GM18517 (cell line): ENCODE data around the gene SLC35E3.
"Not testable (repeated sequence)": the region's sequence is repeated elsewhere in the genome, so short reads cannot be mapped to it uniquely, and the experiment has no call there.

Experiments
- ATAC-seq: cut with Tn5 transposase; IDR thresholded peaks from one replicate; pipeline ENCODE4 v1.9.1; 2021; ENCODE audit warnings: mild to moderate bottlenecking, moderate library complexity; ENCODE audit not compliant: unreplicated experiment

SLC35E3 gene

DNA sequence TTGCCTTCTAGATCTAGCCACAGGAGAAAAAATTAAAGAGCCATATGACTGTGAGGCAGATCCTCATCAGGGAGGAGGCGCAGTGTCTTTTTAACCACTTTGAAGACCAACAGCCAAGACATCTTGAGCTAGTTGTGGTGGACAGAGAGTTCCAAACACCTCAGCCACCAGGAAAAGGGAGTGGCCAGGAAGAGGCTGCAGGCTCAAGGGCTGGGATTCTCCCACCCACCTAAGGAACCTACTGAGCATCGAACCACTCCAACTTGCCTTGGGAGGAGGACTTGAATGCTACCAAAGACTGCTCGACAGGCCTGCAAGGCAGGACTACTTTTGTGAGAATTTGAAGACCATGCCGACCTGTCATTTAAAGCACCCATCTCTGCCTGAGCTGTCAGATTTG, 47.5 kb downstream of the SLC35E3 start:
- ATAC-seq, result no peak

DNA sequence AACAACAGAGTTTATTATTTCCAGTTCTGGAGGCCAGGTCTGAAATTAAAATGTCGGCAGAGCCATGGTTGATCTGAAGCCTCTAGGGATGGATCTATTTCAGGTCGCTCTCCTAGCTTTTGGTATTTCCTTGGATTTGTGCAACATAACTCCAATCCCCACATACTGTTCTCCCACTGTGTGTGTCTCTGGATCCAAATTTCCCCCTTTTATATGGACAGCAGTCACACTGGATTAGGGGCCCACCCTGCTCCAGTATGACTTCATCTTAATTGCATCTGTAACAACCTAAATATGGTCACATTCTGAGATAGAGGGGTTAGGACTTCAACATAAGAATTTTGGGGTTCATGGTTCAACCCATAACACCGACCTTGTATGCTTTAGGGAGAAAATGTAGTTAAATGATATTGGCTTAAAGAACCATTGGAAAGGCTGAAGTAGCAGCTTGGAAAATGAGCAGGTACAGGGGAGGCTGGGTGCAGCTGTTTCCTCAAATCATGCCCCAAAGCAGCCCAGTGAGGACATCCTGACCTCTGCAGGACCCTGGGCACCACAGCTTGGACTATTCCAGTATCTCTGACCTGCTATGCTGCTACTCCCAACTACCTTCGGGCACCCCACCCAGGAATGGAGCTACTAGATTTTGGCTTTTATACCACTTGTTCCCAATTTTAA, 48.1 kb downstream of the SLC35E3 start:
- no peak for ATAC-seq

DNA sequence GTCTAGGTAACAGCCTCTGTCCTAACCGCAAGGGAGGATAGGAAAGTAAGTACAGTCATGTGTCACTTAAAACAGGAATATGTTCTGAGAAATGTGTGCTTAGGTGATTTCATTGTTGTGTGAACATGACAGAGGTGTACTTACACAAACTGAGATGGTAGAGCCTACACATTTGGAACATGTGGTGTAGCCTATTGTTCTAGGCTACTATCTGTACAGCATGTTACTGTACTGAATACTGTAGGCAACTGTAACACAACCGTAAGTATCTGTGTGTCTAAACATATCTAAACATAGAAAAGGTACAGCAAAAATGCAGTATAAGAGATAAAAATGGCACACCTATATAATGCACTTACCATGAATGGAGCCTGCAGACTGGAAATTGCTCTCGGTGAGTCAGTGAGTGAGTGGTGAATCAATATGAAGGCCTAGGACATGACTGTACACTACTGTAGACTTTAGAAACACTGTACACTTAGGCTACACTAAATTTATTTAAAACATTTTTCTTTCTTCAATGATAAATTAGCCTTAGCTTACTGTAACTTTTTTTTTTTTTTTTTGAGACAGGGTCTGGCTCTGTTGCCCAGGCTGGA, 48.8 kb downstream of the SLC35E3 start:
- ATAC-seq, result no peak

DNA sequence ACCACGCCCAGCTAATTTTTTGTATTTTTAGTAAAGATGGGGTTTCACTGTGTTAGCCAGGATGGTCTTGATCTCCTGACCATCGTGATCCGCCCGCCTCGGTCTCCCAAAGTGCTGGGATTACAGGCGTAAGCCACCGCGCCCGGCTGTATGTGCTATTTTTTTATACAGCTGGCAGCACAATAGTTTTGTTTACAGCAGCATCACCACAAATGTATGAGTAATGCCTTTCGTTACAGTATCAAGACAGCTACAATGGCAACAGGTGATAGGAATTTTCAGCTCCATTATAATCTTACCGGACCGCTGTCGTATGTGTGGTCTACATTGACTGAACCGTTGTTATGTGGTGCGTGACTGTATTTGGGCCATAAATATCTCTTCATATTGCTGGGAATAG, 50.4 kb downstream of the SLC35E3 start:
- ATAC-seq, result no peak

DNA sequence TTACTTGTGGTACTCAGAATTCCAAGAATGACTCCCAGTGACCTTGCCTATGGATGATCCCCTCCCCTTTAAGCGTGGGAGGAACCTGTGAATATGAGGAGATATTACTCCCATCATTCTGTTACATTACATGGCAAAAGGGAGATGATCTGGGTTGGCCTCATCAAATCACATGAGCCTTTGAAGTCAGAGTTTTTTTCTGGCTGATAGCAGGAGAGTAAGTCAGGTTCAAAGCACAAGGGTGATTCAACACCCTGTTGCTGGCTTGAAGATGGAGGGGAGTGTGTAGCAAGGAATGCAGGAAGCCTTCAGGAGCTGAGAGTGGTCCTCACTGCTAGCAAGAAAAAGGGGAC, 52.9 kb downstream of the SLC35E3 start:
- ATAC-seq, result no peak

DNA sequence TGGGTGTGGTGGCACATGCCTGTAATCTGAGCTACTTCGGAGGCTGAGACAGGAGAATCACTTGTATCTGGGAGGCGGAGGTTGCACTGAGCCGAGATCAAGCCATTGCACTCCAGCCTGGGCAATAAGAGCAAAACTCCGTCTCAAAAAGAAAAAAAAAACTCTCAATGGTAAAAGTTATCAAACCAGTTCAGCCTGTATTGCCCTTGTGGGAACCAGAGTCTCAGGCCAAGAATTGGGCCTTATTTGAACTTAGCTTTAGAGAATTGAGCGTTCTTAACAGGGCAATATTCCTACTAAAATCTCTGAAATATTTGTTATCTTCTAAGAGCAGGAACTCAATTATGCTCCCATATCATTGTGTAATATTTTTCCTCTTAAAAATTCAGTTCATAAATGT, 54.3 kb downstream of the SLC35E3 start:
- ATAC-seq, result no peak

DNA sequence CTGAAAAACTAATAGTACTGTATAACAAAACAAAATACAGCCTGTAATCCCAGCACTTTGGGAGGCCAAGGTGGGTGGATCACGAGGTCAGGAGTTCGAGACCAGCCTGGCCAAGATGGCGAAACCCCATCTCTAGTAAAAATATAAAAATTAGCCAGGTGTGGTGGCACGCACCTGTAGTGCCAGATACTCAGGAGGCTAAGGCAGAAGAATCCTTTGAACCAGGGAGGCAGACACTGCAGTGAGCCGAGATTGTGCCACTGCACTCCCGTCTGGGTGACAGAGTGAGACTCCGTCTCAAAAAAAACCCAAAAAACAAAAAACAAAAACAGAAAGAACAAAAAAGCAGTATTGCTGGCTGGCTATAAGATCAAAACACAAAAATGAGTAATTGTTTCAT, 55.1 kb downstream of the SLC35E3 start:
- ATAC-seq, result not testable (repeated sequence)

DNA sequence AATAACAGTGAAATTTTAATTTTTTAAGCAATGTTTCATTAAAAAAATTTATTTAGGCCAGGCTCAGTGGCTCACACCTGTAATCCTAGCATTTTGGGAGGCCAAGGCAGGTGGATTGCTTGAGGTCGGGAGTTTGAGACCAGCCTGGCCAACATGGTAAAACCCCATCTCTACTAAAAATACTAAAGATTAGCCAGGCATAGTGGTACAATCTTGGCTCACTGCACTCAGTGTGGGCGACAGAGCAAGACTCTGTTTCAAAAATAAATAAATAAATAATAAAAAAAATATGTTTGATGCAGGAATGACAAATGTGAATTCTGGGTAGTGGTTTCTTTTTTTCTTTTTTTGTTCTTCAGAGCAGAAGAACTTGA, 56.4 kb downstream of the SLC35E3 start:
- ATAC-seq, result not testable (repeated sequence)

DNA sequence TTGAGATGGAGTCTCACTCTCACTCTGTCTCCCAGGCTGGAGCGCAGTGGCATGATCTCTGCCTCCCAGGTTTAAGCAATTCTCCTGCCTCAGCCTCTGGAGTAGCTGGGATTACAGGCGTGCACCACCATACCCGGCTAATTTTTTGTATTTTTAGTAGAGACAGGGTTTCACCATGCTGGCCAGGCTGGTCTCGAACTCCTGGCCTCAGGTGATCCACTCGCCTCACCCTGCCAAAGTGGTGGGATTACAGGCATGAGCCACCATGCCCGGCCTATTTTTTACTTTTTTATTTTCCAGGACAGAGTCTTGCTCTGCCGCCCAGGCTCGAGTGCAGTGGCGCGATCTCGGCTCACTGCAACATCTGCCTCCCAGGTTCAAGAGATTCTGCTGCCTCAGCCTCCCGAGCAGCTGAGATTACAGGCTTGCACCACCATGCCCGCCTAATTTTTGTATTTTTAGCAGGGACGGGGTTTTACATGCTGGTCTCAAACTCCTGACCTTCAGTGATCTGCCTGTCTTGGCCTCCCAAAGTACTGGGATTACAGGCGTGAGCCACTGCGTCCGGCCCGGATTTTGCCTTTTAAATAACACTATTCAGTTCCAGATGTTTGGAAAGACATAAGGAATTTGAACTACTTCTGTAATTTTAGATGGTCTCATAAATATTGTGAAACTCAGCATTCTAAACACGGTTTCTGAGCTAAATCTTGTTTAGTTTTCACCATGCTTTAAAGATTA, 57.1 kb downstream of the SLC35E3 start:
- not testable (repeated sequence) for ATAC-seq

DNA sequence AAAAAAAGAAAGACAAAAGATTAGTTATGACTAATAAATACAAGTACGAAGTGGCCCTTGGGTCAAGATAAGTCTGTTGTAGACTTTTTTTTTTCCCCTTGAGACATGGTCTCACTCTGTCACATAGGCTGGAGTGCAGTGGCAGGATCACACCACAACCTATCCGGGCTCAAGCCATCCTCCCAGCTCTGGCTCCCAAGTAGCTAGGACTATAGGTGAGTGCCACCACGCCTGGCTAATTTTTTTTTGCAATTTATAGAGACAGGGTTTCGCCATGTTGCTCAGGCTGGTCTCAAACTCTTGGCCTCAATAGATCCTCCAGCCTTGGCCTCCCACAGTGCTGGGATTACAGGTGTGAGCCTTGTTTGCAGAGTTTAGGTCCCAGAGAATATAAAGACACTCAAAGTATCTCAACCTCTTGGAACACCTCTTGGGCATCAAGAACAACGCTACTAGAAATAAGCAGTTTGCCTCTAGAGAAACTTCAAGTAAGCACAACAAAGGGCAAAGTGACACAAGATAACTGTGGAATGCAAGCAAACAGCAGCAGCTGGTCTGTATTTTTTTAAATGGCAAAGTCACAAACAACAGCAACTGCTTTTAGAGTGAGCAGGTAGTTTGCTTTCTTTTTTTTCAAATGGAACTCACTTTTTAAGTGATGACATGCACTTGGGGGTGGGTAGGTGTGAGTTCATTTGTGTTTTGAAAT, 58.1 kb downstream of the SLC35E3 start:
- ATAC-seq, result no peak

DNA sequence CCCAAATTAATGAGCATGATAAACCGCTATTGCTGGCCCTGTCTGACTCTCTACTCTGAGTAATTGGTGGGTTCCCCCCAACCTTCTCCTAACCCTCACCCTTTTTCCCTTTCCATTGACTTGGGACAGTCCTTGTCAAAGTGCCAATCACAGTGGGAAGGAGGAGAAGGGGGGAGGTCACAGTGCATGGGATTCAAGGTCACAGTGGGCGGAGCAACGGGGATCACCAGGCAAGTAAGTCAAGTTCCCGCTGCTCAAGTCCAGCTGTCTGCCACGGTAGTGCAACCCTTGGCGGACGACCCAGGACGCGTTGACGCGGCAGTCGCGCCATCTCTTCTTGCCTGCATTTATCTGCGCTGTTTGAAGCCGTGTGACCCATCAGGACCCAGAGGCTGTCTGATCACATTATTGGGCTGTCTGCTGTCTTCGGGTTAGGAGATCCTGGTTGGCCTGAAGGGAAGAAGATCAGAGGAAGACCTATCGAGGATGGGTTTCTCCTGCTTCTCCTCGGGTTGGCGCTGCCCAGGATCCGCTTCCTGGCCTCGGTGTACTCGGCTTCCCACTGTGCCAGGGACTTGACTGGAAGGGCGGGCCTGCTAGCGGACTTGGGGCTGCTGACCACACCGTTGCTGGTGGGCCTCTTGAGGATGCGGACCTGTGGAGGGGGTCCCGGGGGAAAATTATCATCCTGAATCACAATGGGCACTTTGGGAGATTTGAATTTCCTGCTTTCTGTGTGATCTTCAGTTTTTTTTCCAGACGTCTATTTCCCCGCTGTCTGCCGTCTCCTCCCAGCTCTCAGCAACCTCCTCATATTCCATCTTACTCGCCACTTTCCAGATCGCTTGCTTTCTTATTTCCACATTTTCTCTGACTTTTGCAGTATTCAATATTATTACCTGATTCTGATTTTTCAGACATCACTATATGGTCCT, 58.9 kb downstream of the SLC35E3 start:
- no peak for ATAC-seq

DNA sequence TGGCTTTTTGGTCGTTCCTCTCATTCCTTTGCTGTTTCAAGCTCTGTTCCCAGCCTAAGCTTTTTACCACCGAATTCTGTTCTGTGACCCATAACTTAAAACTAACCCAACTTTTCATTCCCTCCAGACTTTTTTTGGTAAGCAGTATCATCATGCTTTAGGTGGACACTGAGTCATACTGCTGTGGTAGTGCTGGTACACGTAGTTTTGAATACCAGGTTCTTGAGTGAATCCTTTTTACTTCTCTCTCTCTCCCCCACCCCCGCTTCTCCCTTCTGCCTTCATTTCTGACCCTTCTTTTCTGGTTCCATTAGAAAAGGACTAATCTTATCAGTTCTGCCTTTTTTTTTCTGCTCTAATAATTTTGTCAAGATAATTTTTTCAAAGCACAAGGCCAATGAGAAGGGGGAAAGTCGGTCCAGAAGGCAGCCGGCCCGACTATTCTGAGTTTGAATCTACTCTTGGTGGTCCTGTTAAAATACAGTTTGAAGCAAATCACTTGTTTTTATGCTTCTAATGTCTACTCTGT, 59.7 kb downstream of the SLC35E3 start:
- ATAC-seq, result no peak

DNA sequence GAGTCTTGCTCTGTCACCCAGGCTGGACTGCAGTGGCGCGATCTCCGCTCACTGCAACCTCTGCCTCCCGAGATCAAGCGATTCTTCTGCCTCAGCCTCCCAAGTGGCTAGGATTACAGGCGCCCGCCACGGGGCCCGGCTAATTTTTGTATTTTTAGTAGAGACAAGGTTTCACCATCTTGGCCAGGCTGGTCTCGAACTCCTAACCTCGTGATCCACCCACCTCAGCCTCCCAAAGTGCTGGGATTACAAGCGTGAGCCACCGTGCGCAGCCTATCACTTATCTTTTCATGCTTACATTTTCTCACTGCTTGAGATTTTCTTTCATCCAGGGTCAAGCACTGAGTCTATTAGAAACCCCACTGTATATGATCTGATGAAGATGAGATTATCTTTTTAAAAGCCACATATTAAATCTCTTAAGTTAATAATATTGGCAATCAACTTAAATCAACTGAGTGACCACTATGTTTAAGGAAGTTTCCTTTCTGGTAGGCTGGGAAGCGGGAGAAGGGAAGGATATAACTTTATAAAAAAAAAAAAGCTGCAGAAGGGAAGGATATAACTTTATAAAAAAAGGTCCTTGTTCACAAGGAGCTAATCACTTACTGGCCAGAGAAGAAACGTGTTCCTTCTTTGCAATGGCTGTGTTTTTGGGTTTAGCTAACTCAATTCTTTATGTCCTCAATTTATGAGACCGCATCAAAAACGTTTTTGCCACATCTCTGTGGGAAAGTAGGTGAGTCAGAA, 60.7 kb downstream of the SLC35E3 start:
- ATAC-seq, result no peak

DNA sequence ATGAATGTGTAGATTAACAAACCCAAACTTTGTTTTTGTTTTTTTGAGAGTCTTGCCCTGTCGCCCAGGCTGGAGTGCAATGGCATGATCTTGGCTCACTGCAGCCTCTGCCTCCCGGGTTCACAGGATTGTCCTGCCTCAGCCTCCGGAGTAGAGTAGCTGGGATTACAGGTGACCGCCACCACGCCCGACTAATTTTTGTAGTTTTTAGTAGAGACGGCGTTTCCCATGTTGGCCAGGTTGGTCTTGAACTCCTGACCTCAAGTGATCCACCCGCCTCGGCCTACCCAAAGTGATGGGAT, 61.2 kb downstream of the SLC35E3 start:
- peak; percentile 0 for ATAC-seq

DNA sequence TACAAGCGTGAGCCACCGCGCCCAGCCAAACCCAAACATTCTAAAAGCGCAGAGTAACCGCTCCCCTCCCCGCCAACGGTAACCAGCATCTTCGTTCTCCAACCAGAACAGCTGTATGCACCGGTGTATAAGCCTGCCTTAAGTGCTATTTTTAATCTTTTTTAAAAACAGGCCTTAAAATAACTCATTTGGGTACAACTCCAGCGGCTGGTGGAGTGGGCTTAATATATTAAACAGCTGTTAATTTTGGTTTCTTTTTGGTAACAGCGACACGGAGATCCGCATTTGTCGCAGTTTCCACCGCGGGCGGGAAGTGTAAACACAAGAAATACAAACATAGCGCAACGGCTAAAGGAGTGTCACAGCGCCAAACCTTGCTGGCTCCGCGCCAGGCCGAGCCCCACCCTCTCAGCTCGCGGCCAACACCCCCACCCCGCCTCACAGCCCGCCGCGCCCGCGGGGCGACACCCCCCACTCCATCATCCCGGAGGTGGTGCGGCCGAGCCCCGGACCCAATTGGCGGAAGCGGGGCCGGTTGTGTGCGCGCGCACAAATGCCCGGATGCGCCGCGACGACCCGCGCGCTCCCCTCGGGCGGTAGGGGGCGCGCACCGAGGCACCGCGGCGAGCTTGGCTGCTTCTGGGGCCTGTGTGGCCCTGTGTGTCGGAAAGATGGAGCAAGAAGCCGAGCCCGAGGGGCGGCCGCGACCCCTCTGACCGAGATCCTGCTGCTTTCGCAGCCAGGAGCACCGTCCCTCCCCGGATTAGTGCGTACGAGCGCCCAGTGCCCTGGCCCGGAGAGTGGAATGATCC, 61.8 kb downstream of the SLC35E3 start, which contains the start of gene MDM2:
MDM2 (plus strand) TSS at position 602 of the 812 bp plus-strand sequence. CDS start 301 bp downstream, outside the sequence.
- ATAC-seq, result peak; percentile 69

DNA sequence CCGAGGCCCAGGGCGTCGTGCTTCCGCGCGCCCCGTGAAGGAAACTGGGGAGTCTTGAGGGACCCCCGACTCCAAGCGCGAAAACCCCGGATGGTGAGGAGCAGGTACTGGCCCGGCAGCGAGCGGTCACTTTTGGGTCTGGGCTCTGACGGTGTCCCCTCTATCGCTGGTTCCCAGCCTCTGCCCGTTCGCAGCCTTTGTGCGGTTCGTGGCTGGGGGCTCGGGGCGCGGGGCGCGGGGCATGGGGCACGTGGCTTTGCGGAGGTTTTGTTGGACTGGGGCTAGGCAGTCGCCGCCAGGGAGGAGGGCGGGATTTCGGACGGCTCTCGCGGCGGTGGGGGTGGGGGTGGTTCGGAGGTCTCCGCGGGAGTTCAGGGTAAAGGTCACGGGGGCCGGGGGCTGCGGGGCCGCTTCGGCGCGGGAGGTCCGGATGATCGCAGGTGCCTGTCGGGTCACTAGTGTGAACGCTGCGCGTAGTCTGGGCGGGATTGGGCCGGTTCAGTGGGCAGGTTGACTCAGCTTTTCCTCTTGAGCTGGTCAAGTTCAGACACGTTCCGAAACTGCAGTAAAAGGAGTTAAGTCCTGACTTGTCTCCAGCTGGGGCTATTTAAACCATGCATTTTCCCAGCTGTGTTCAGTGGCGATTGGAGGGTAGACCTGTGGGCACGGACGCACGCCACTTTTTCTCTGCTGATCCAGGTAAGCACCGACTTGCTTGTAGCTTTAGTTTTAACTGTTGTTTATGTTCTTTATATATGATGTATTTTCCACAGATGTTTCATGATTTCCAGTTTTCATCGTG, 62.6 kb downstream of the SLC35E3 start:
- peak; percentile 60 for ATAC-seq

DNA sequence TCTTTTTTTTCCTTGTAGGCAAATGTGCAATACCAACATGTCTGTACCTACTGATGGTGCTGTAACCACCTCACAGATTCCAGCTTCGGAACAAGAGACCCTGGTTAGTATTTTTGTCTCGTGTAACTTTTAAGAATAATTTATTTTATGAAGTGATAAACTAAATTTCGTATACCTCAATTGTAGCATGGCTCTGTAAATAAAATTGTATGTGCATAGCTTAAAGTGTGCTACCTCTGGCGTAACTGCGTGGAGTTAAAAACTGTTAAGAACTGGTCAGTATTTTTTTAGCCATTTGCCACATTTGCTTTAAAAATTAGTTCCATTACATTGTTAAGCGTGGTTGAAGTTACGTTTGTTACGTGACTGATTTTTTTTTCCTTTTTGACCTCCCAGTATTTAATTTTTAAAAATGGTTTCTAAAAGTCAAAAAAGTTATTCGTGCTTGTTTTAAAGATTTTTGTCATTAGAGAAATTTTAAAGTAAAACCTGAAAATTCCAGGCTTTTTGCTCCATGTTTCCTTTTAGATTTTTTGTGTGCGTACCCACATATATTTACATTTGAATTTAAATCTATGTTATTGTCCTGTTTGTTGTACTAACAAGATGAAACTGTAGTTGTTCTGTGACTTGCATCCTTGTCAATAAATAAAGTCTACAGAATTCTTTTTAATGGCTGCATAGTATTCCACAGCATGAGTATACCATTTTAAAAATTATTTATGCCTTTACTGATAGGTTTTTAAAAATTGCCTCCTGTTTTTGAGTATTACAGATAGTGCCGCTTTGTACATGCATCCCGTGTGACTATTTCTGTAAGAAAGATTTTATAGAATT, 63.4 kb downstream of the SLC35E3 start:
- ATAC-seq, result no peak
